Activated CD8-positive, alpha-beta memory T cell treated with anti-CD3 and anti-CD28 coated beads, Interleukin-2, amount 50 U/mL, for 1 hour (primary cell): ENCODE measurements around the gene STAG1.
"Not testable (repeated sequence)": the region's sequence is repeated elsewhere in the genome, so short reads cannot be mapped to it uniquely, and the experiment has no call there.

Experiments
- DNase-seq: peaks from one replicate; pipeline ENCODE4 v3.0.0-alpha.2; 2020; ENCODE audit errors: extremely low read depth

STAG1 gene

DNA sequence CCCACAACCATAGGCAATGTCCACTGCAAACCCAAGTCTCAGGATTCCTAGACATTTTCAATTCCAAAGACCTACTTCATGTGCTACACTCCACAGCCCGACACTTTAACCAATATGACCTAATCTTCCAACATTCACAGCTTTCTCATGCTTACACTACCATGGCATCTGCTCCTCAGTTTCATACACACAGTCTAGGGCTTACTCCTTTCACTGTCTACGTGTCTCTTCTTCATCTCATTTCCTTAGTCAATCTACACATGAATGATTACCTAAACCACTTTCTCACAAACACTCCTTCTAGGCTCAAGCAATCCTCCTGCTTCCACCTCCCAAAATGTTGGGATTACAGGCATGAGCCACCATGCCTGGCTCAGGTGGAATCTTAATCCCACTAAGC, 106.3 kb downstream of the STAG1 start:
- no peak for DNase-seq

DNA sequence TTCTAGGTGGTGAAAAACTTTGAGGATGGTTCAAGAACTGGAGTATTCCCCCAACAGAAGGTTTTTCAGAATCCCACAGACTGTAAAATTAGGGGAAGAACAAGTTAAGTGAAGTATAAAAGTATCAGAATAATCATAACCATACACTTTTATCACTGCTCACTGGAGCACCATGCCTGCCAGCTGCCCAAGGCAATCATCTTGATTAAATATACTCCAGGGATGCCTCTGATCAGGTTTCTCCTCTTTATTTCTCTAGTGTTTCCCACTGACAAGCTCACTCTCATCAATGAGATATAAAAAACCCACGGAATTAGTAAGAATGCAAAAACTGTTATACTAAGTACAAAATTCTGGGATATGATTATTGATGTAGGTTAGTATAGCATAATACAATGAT, 108.0 kb downstream of the STAG1 start:
- no peak for DNase-seq

DNA sequence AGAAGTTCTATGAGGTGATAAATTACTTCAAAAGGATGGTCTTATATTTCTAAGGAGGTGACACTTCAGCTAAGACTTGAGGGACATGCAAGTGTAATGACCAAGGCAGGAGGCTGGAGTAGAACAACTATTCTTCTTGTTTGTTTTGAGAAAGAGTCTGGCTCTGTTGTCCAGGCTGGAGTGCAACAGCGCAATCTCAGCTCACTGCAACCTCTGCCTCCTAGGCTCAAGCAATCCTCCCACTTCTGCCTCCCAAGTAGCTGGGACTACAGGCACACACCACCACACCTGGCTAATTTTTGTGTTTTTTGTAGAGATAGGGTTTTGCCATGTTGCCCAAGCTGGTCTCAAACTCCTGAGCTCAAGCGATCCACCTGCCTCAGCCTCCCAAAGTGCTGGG, 108.8 kb downstream of the STAG1 start:
- not testable (repeated sequence) for DNase-seq

DNA sequence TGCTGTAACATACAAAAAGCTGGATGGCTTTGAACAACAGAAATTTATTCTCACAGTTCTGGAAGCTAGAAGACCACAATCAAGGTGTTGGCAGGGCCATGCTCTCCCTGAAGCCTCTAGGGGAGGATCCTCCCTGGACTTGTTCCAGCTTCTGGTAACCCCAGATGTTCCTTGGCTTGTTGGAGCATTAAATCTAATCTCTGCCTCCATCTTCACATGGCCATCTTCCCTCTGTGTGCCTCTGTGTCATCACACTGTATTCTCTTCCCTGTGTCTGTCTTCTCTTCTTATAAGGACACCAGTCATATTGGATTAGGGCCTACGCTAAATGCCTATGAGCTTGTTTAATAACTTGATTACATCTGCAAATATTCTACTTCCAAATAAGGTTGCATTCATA, 109.5 kb downstream of the STAG1 start:
- DNase-seq: no peak

DNA sequence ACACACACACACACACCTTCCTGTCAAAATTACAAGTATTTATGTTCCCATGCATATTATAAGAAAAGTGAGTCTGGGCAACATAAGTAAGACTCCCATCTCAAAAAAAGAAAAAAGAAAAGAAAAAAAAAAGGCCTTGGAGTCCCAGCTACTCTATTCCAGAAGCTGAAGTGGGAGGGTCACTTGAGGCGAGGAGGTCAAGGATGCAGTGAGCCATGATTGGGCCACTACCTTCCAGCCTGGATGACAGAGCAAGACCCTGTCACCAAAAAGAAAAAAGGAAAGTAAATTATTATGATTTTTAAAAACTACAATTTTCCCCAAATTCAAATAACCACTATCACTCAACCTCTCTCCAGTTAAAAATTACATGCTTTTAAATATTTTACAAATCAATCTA, 113.1 kb downstream of the STAG1 start:
- no peak for DNase-seq

DNA sequence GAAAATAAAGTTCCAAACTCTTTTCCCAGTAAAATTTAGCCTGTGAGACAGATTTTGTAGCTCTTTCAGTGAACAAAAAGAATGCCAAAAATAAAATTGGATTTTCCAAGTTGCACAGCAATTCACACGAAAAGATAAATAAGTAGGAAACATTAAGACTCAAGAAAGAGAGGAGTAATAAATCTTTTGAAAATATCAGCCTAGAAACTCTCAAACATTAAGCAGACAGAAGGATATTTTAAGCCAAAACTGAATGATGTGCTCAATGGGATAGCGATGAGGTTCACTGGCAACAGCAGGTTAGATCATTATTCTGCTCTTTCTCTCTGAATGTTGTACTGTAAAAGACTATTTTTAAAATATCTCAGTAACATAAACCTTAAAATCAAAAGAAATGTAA, 115.0 kb downstream of the STAG1 start:
- no peak for DNase-seq

DNA sequence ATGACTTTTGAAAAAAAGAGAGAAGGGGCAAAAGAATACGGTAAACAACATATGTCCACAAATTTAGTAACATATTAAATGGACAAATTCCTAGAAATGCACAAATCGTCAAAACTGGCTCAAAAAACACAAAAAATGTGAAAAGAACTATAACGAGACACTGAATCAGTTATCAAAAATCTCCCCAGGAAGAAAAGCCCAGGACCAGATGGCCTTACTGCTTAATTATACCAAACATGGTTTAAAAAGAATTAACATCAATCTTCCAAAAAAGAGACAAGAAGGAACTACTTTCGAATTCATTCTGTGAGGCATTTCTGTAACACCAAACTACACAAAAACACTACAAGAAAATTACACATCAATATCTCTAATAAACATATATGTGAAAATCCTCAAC, 117.4 kb downstream of the STAG1 start:
- DNase-seq: no peak

DNA sequence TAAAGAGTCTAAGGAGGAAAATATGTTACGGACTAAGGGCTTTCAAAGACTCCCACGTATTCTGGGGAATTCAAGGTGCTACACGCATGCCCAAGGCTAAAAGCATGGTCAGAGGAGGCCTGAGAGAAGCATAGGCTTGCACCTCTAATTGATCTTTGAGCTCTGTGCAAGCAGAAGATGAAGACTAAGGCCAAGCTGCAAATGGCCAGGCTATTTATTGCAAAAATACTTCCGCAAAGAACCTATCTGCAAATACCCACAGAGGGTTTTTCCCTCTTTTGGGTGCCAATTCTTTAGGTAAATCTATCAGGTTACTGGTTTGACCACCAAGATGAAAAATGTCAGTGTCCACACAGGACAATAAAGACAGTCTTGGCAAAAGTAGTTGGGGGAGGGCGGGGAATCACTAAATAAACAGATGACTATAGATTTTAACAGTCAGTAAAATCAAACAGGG, 119.5 kb downstream of the STAG1 start:
- no peak for DNase-seq

DNA sequence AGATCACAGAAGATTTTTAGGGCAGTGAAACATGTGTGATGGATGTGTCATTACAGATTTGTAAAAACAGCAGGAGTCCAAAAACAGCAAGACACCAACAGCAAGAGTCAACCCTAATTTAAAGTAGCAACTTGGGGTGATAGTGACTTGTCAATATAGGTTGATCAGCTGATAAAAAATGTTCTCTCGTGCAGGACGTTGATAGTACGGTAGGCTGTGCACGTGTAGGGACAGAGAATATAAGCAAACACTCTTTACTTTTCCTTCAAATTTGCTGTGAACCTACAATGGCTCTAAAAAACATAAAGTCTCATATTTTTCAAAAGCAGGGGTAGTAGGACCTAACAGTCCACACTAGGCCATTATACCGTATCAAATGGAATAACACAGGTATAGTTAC, 120.8 kb downstream of the STAG1 start:
- no peak for DNase-seq

DNA sequence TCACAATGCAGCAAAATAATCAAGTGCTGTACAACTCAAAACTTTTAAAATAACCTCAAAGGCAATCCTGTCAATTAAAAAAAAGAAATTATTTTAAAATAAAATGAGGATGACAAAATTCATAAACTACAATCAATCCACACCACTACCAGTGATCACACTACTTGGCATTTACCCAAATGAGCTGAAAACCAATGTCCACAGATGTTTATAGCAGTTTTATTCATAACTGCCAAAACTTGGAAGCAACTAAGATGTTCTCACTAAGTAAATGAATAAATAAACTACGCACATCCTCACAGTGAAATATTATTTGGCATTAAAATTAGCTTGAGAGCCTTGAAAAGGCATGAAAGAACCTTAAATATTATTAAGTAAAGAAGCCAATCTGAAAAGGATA, 121.3 kb downstream of the STAG1 start:
- DNase-seq: no peak

DNA sequence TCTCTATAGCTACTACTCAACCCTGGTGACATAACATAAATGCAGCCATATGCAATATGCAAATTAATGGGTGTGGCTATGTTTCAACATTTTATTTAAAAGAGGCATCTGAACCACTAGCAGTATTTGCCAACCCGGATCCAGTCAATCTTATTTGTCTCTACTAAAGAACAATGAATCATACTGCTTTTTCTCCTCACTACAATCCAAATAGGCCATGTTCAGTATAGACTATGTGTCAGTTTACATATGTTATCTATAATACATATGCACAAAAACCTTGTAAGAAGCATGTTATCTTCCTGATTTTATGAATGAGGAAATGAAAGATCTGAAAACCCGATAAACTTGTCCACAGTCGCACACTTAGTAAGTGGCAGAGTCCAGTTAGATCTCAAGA, 125.7 kb downstream of the STAG1 start:
- no peak for DNase-seq

DNA sequence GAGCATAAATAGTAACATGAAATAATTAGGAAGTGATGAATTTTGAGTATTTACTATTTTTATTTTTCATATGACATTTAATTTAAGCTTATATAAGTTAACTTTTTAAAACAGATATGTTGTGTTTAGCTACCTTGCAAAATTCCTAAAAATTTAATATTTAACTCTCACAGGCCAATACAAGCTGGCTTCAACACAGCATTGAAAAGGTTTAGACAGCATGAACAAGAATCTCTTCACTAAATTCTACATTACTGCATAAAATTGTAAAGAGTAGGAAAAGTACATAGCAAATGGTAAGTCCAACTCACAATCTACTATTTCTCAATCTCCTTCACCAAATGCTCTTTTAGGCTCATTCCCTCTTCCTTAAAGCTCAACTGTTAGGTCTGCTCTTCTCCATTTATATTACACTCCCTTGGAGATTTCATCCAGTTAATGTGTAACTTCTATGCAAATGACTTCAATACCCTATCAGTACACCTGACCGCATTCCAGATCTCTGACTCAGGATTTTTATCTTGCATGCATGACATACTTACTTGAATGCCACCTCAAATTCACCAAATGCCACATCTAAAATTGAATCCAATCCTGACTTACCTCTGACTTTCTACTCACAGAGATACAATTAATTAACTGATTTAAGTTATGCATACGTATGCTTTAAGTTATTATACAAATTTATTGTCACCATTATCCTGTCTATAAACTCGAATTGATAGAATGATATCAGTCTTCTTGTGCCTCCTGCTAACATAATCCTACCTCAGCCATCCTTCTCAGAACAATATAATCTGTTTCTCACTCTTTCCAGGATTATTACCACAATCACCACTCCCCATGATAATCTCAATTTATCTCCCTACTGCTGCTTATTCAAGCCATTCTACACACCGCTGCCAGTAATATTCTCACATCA, 127.0 kb downstream of the STAG1 start:
- DNase-seq: no peak

DNA sequence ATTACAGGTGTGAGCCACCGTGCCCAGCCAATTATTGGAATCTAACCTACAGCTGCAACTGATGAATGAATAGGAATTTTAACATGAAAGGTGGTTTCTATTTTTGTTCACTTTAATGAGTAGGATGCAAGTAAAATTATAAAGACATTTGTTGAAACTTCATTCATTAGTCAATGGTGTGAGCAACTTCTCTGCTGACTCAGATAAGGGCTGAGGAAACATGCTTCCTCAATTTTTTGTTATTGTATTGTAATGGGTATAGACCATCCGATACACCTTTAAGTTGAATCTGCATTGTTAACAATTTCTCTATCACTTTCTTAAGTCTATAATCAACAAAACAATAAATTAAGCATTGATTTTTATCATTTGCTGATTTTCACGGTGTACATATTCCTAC, 127.8 kb downstream of the STAG1 start:
- DNase-seq: no peak

DNA sequence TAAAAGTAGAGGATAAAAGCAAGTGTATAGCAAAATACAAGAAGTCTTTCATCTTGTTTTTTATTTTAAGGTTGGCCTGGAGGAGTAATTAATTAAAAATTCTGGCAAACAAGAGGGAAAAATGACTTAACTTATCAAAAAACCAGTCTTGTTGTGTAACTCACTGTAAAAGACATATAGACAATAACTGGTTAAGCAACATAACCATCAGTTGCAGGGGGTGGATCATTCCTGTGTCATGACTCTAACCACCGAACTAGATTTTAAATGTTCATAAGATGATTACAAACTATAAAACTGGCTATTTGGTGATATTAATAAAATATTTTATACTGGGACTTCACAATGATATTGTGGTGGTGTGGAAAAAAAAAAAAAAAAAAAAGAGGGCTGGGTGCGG, 130.6 kb downstream of the STAG1 start:
- DNase-seq: no peak

DNA sequence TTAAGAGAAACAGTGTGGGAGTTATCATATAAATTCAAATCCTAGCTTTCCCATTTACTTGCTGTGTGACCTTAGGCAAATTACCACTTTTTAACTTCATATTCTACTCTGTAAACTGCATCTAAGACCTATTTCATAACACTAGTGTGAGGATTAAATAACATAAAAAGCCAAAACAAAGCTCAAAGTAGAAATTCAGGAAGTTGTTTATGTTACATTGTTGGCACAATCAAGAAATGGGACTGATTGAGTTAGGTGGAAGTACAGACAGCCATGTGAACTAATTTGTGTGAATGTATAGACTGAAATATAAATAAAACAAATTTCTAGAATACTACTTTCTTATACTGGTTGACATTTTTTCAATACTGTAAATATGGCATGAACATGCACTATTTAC, 131.7 kb downstream of the STAG1 start:
- no peak for DNase-seq

DNA sequence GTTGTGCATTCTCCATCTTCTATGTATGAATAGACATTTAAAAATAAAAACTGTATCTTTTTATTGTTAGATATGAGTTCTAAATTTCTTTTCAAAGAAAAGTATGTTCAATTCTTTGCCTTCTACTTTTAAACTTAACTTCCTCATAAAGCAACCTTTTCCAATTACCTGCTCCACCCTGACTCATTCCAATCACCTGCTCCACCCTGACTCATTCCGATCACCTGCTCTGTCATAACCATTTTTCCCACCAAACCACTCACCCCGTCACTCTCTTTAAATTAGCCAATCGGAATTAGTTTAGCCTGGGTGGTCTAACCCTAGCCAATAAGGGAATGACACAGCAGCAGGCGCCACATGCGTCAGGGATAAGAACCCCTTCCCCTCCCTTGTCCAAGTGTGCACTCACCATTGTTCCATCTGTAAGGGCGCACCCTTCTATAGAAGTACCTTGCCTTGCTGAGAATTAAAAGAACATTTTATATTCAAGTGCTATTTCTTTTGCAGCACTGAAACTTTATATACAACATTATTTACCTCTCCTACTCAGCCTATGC, 134.1 kb downstream of the STAG1 start:
- not testable (repeated sequence) for DNase-seq

DNA sequence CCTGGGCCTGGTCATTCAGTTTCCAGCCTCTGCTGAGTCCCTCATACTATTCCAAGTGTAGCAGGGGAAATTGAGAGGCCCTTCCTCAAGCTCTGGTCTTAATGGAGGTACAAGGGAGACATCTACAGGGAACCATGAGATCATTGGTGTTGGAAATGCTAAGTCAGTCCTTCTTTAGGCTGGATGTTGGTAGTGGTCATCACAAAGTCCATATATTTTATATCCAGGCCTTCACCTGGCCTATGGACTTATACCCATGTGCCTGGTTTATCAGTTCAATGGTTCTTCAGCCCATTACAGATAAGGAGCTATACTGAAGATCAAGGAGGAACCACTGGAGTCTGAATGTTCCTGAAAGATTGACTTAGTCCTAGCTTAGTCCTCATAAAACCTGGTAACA, 135.0 kb downstream of the STAG1 start:
- no peak for DNase-seq

DNA sequence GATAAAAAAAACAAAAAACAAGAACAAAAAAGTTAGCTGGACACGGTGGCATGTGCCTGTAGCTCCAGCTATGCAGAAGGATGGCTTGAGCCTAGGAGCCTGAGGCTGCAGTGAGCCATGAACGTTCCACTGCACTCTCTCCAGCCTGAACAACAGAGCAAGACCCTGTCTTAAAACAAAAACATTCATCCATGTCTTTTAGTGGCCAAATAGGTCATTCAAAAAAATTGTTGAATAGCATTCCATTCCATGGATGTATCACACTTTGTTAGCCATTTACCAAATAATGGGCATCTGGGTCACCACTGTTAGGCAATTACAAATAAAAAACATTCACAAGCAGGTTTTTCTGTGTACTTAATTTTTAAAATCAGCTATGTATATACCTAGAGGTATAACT, 139.7 kb downstream of the STAG1 start:
- DNase-seq: no peak

DNA sequence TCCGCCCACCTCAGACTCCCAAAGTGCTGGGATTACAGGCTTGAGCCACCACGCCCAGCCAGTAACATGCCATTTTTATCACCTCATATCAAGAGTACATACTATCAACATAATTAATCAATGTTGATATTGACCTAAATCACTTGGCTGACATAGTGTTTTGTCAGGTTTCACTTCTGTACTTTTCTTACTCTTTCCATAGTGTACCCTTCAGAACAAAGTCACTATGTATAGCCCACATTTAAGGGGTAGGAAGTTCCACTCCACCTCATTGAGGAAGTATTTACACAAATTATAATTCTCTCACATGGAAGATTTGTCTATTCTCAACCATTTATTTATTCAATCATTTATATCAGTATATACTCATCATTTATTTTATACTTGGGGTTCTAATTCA, 145.2 kb downstream of the STAG1 start:
- DNase-seq: no peak

DNA sequence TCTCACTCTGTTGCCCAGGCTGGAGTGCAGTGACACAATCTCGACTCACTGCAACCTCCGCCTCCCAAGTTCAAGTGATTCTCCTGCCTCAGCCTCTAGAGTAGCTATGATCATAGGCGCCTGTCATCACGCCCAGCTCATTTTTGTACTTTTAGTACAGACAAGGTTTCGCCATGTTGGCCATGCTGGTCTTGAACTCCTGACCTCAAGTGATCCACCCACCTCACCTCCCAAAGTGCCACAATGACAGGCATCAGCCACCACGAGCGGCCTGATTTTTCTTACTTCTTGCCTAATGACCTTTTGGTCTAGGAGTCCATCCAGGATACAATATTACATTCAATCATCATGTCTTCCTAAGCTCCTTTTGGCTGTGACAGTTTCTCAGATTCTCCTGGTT, 146.0 kb downstream of the STAG1 start:
- DNase-seq: not testable (repeated sequence)

DNA sequence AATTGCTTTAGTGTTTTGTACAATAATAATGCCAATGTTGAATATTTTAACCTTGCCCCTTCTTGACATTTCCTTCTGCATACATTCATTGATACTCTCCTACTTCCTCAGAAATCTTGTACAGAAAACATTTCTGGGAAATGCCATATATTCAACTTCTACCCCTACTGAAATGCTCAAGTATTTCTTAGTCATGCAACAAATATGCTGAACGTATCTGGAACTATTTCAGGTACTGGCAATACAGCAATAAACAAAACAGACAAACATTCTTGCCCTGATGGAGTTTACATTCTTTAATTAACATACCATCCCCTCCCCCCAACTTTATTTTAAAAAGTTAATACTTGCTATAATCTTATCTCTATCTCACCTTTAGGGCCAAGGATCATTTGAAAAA, 147.2 kb downstream of the STAG1 start:
- DNase-seq: no peak

DNA sequence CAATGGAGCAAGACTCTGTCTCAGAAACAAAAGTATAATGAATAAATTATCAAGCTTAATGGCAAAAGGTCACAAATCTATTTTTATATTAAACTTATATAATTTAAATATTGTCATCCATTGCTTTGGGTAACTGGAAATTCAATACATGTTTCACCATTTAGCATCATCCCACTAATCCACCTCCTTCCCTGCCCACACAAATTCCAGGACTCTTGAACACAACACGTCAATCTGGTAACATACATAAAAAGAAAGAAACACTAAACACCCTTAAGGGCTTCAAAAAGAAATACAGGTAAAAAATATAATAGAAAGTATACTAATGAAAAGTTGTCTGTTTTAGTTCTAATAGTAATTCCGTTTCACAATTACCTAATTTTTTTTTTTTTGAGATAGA, 149.4 kb downstream of the STAG1 start:
- no peak for DNase-seq

DNA sequence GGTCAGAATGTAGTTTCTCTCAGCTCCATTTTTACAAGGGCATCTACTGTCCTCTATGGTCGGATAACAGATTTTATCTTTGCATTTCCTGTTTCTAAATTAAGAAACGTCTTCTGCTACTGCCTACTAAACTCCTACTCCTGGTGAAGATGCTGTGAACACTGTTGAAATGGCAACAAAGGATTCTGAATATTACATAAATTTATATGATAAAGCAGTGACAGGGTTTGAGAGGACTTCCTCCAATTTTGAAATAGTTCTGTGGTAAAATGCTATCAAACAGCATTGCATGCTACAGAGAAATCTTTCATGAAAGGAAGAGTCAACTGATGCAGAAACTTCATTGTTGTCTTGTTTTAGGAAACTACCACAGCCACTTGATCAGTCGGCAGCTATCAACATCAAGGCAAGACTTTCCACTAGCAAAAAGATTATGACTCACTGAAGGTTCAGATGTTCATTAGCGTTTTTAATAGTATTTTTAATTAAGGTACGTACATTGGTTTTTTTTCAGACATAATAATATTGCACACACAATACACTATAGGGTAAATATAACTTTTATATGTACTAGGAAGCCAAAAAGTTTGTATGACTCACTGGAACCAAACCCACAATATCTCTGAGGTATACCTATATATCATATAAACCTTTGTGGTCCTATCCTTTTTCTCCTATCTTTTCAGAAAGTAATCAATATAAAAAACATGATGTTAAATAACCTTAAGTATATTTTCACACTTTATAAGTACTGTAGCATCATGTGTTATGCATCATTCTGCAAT, 156.1 kb downstream of the STAG1 start:
- no peak for DNase-seq
